GM18867 (cell line): ENCODE measurements around the gene SERPINA3.
"Not testable (repeated sequence)": the region's sequence is repeated elsewhere in the genome, so short reads cannot be mapped to it uniquely, and the experiment has no call there.

Experiments
- ATAC-seq: cut with Tn5 transposase; IDR thresholded peaks from one replicate; pipeline ENCODE4 v1.9.1; 2021; ENCODE audit warnings: mild to moderate bottlenecking, moderate library complexity; ENCODE audit not compliant: unreplicated experiment

The SERPINA3 gene

GRCh38 chr14:94584591-94585280, 27.5 kb upstream of the SERPINA3 start:
- ATAC-seq: no peak

DNA sequence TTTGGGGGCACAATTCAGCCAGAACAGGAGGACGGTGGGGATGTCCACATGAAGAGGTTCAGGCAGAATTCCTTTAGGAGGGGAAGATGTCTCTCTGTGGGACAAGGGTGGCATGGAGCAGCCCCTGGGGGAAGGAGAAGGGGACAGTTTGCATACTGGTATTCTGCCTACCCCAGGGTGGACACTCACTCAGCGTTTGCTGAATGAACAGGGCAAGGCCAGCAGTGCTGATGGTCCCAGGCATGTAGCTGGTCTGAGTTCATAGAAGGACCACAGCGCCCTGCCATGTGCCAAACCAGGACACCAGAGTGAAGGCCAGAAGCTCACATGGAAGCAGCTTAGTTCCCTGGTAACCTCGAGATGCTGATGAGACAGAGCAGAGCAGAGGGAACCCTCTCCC, 25.6 kb upstream of the SERPINA3 start:
- ATAC-seq: no peak

DNA sequence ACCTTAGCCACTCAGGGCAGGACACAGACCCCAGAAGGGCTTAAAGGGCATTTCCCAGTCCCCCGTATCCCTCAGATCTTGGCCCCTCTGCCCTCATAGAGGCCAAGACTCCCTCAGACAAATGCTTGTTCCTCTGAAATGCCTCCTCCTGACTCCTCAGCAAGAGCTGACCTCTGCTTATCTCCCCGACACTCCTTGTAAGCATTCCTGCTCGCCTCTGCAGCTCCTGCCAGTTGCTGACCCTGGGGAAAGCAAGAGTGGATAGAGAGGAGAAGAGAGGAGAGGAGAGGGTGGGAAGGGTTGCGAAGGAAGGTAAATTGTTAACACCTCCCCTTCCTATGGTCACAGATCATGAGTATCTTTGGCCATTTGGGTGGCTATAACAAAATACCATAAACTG, 23.9 kb upstream of the SERPINA3 start:
- no peak for ATAC-seq

DNA sequence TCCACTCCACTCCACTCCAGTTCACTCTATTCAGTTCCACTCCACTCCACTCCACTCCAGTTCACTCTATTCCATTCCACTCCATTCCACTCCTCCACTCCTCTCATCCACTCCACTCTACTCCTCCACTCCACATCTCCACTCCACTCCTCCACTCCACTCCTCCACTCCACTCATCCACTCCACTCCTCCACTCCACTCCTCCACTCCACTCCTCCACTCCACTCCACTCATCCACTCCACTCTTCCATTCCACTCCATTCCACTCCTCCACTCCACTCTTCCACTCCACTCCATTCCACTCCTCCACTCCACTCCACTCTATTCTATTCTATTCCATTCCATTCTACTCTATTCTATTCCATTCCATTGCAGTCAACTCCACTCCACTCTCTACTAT, 21.1 kb upstream of the SERPINA3 start:
- ATAC-seq: no peak

DNA sequence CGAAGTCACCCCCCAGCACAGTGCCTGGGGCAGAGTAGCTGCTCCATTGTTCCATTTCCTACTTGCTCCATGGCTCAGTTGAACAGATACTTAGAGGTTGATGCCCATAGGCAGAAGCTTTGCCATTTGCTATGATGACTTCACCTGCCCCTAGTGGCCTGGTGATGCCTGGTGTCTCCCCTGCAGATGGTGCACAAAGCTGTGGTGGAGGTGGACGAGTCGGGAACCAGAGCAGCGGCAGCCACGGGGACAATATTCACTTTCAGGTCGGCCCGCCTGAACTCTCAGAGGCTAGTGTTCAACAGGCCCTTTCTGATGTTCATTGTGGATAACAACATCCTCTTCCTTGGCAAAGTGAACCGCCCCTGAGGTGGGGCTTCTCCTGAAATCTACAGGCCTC, 20.3 kb upstream of the SERPINA3 start:
- ATAC-seq: no peak

- no peak for ATAC-seq
Observed at GRCh38 chr14:94592457-94592856, 19.7 kb upstream of the SERPINA3 start.

DNA sequence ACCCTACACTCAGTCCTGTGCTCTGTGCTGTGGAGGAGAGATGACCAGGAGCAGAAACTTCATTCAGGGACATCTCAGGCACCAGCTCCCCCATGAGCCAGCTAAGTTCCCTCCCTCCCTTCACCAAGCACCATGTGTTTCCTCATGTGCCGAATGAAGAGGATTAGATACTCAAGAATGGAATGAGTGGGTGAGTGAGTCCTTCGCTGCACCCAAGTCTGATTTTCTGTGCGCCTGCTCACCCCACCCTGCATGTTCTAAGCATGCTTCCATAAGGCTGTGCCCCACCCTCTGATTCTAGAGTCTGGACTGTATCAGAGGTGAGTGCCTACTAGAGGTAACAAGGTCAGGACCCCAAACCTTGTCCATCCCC, 18.8 kb upstream of the SERPINA3 start:
- no peak for ATAC-seq

DNA sequence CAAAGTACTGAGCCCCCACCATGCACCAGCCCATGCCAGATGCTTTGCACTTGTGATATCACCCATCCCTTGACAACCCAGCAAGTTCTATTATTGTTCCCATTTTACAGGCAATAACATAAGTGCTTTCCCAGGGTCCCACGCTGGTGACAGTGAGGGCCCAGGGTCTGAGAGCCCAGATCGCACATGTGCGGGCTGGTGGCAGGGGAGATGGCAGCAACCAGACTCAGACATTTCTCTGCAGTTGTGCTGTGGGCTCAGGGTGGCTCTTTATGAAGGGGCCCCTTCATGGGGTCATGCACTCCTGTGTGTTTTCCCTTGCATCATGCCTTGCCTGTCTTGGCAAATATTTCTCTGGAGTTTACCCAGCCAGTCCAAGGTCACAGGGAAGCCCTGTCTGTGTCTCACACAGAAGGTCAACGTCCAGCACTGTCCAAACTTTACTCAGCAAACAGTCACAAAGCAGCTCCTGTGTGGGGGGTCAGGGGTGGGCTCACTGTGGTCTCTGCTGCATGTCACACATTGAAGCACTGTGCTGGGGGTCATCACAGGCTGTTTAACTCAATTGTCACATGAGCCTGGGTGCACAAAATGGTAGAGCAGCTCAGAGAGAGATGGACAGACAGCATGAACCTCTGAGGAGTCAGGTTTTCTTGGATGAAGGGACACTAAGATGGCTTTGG, 18.3 kb upstream of the SERPINA3 start:
- no peak for ATAC-seq

- no peak for ATAC-seq
Observed at GRCh38 chr14:94594441-94594840, 17.8 kb upstream of the SERPINA3 start.

GRCh38 chr14:94595912-94596311, 16.3 kb upstream of the SERPINA3 start:
- ATAC-seq: no peak

- no peak for ATAC-seq
Observed at GRCh38 chr14:94596361-94596760, 15.8 kb upstream of the SERPINA3 start.

DNA sequence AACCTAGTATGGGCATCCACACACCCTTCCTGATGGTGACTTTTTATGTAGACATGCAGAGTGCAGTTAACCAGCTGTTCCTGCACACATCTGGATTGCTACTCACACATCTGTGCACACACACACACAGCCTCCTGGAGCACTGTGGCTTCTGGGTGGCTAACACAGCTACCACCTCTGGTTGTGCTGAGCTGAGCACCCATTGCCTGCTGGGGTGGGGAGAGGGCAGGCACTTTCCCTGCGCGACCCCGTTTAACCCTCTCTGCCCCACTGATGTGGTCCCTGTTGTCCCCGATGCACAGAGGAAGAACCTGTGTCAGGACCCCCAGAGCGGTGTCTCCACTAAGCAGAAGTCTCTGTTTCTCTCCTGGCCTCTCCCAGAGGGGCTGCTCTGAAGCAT, 14.4 kb upstream of the SERPINA3 start:
- no peak for ATAC-seq

GRCh38 chr14:94598506-94598815, 13.7 kb upstream of the SERPINA3 start:
- ATAC-seq: no peak

- no peak for ATAC-seq
Observed at GRCh38 chr14:94598816-94599655, 13.2 kb upstream of the SERPINA3 start.

GRCh38 chr14:94599656-94600004, 12.6 kb upstream of the SERPINA3 start:
- no peak for ATAC-seq

- ATAC-seq: no peak
Observed at GRCh38 chr14:94600148-94600545, 12.0 kb upstream of the SERPINA3 start.

DNA sequence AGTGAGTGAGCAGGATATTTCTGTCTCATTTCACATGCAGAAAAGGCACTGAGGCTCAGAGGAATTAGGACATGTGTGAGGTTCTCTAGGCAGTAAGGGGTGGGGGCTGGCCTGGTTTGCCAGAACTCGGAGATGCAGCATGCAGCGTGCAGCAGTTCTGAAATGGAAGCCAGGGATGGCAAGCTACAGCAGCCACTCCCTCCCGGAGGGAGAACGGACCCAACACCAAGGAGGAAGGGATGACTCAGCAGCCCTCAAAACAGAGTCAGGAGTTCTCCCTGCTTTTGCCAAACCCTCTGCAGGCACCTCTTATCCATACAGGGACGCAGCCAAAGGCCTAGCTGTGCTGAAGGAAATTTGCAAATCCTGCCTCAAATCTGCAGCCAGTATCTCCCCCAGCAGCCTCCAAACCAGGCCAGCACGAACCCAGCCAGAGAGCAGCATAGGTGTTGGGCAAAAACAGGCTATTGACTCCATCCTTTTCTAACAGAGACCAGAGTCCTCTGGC, 10.3 kb upstream of the SERPINA3 start:
- ATAC-seq: no peak

GRCh38 chr14:94602722-94603121, 9.5 kb upstream of the SERPINA3 start:
- no peak for ATAC-seq

GRCh38 chr14:94605361-94605760, 6.8 kb upstream of the SERPINA3 start:
- ATAC-seq: no peak

GRCh38 chr14:94608966-94609365, 3.2 kb upstream of the SERPINA3 start:
- ATAC-seq: not testable (repeated sequence)

- no peak for ATAC-seq
Observed at GRCh38 chr14:94611179-94611578, 1.0 kb upstream of the SERPINA3 start.
